Stimulated activated naive CD8-positive, alpha-beta T cell treated with anti-CD3 and anti-CD28 coated beads, Interleukin-15, Interleukin-2, amounts not matched to agents 100 ng/mL and 50 ng/mL, for 24 hours (primary cell): Measurements from ENCODE around the gene TNFSF12.
A peak's percentile ranks its signal among the peaks of the same experiment; 100 is the strongest.

Source experiments
- H3K27ac Mint-ChIP-seq: one replicate; pipeline ENCODE4 v1.8.0; 2021; ENCODE audit warnings: mild to moderate bottlenecking, mixed read lengths
- H3K27me3 Mint-ChIP-seq: one replicate; pipeline ENCODE4 v1.8.0; 2021; ENCODE audit warnings: mixed read lengths
- H3K36me3 Mint-ChIP-seq: one replicate; pipeline ENCODE4 v1.8.0; 2021; ENCODE audit warnings: low read depth, mixed read lengths
- H3K4me1 Mint-ChIP-seq: one replicate; pipeline ENCODE4 v1.8.0; 2021; ENCODE audit warnings: low read depth, mixed read lengths
- H3K4me3 Mint-ChIP-seq: one replicate; pipeline ENCODE4 v1.8.0; 2021; ENCODE audit warnings: mild to moderate bottlenecking, mixed read lengths
- H3K9me3 Mint-ChIP-seq: one replicate; pipeline ENCODE4 v1.8.0; 2021; ENCODE audit warnings: mixed read lengths

The TNFSF12 gene

GRCh38 chr17:7523033-7523432 lies 25.8 kb upstream of the TNFSF12 start:
- peaks cover 3% of the 10 kb centered on the region for H3K4me1 Mint-ChIP-seq
- peaks cover 4% of the 10 kb centered on the region for H3K9me3 Mint-ChIP-seq
- H3K36me3 Mint-ChIP-seq: no peaks in the 10 kb centered on the region
- no peak overlapping the region for H3K27ac Mint-ChIP-seq
- H3K4me3 Mint-ChIP-seq: no peak overlapping the region
- no peaks in the 10 kb centered on the region for H3K27me3 Mint-ChIP-seq

GRCh38 chr17:7528842-7529241 lies 20.0 kb upstream of the TNFSF12 start:
- H3K4me3 Mint-ChIP-seq: no peak overlapping the region
- H3K27ac Mint-ChIP-seq: no peak overlapping the region
- no peaks in the 10 kb centered on the region for H3K27me3 Mint-ChIP-seq
- peaks cover 3% of the 10 kb centered on the region for H3K36me3 Mint-ChIP-seq
- H3K4me1 Mint-ChIP-seq: no peaks in the 10 kb centered on the region
- peaks cover 8% of the 10 kb centered on the region for H3K9me3 Mint-ChIP-seq

- Mint-ChIP-seq H3K36me3 (peaks cover 3% of the 10 kb centered on the region), H3K27ac (no peak overlapping the region), H3K4me1 (no peaks in the 10 kb centered on the region), H3K9me3 (peaks cover 8% of the 10 kb centered on the region), H3K4me3 (no peak overlapping the region), H3K27me3 (no peaks in the 10 kb centered on the region)
These were observed 18.6 kb upstream of the TNFSF12 start for GRCh38 chr17:7530023-7530900.

GRCh38 chr17:7538050-7538449 lies 10.8 kb upstream of the TNFSF12 start:
- Mint-ChIP-seq H3K4me3 (no peak overlapping the region), H3K9me3 (no peaks in the 10 kb centered on the region)

GRCh38 chr17:7538891-7539545 lies 9.8 kb upstream of the TNFSF12 start:
- H3K9me3 Mint-ChIP-seq: no peaks in the 10 kb centered on the region
- H3K27me3 Mint-ChIP-seq: no peaks in the 10 kb centered on the region
- no peaks in the 10 kb centered on the region for H3K36me3 Mint-ChIP-seq
- H3K27ac Mint-ChIP-seq: no peak overlapping the region
- no peaks in the 10 kb centered on the region for H3K4me1 Mint-ChIP-seq
- H3K4me3 Mint-ChIP-seq: no peak overlapping the region

More at GRCh38 chr17:7538050-7538449, 10.8 kb upstream of the TNFSF12 start:
- H3K27me3 Mint-ChIP-seq: no peaks in the 10 kb centered on the region
- no peaks in the 10 kb centered on the region for H3K36me3 Mint-ChIP-seq
- H3K27ac Mint-ChIP-seq: no peak overlapping the region
- H3K4me1 Mint-ChIP-seq: no peaks in the 10 kb centered on the region

GRCh38 chr17:7541074-7541621 lies 7.7 kb upstream of the TNFSF12 start:
- no peaks in the 10 kb centered on the region for H3K9me3 Mint-ChIP-seq
- H3K4me3 Mint-ChIP-seq: no peak overlapping the region
- no peaks in the 10 kb centered on the region for H3K36me3 Mint-ChIP-seq
- no peak overlapping the region for H3K27ac Mint-ChIP-seq
- no peaks in the 10 kb centered on the region for H3K4me1 Mint-ChIP-seq
- H3K27me3 Mint-ChIP-seq: no peaks in the 10 kb centered on the region

- no peak overlapping the region for H3K4me3 Mint-ChIP-seq
- no peaks in the 10 kb centered on the region for H3K36me3 Mint-ChIP-seq
- no peaks in the 10 kb centered on the region for H3K27me3 Mint-ChIP-seq
- H3K9me3 Mint-ChIP-seq: no peaks in the 10 kb centered on the region
- peaks cover 20% of the 10 kb centered on the region for H3K4me1 Mint-ChIP-seq
- H3K27ac Mint-ChIP-seq: no peak overlapping the region
These were observed 3.9 kb upstream of the TNFSF12 start for GRCh38 chr17:7544911-7545310.

- Mint-ChIP-seq H3K27me3 (no peaks in the 10 kb centered on the region), H3K9me3 (no peaks in the 10 kb centered on the region), H3K36me3 (peaks cover 4% of the 10 kb centered on the region), H3K27ac (peak overlapping the region; percentile 70), H3K4me1 (peaks cover 63% of the 10 kb centered on the region), H3K4me3 (peak overlapping the region; percentile 80)
These were observed 670 bp downstream of the TNFSF12 start for GRCh38 chr17:7549401-7550055.

GRCh38 chr17:7550344-7550743 lies 1.5 kb downstream of the TNFSF12 start:
- Mint-ChIP-seq H3K27ac (no peak overlapping the region), H3K27me3 (no peaks in the 10 kb centered on the region), H3K9me3 (no peaks in the 10 kb centered on the region), H3K36me3 (peaks cover 4% of the 10 kb centered on the region), H3K4me3 (peak overlapping the region; percentile 3), H3K4me1 (peaks cover 63% of the 10 kb centered on the region)

- no peaks in the 10 kb centered on the region for H3K27me3 Mint-ChIP-seq
- H3K27ac Mint-ChIP-seq: peak overlapping the region; percentile 59
- H3K4me1 Mint-ChIP-seq: peaks cover 68% of the 10 kb centered on the region
- H3K9me3 Mint-ChIP-seq: no peaks in the 10 kb centered on the region
- H3K36me3 Mint-ChIP-seq: peaks cover 4% of the 10 kb centered on the region
- no peak overlapping the region for H3K4me3 Mint-ChIP-seq
These were observed 2.5 kb downstream of the TNFSF12 start for GRCh38 chr17:7551396-7551795.

GRCh38 chr17:7552621-7553051 lies 3.8 kb downstream of the TNFSF12 start:
- Mint-ChIP-seq H3K27me3 (no peaks in the 10 kb centered on the region), H3K4me1 (peaks cover 70% of the 10 kb centered on the region), H3K27ac (peak overlapping the region; percentile 87), H3K36me3 (peaks cover 4% of the 10 kb centered on the region), H3K4me3 (peak overlapping the region; percentile 66), H3K9me3 (no peaks in the 10 kb centered on the region)

- Mint-ChIP-seq H3K27me3 (no peaks in the 10 kb centered on the region), H3K9me3 (no peaks in the 10 kb centered on the region), H3K27ac (peak overlapping the region; percentile 87), H3K4me3 (no peak overlapping the region), H3K36me3 (peaks cover 4% of the 10 kb centered on the region), H3K4me1 (peaks cover 69% of the 10 kb centered on the region)
These were observed 4.5 kb downstream of the TNFSF12 start for GRCh38 chr17:7553356-7553755.

- Mint-ChIP-seq H3K9me3 (no peaks in the 10 kb centered on the region), H3K27me3 (no peaks in the 10 kb centered on the region), H3K4me3 (no peak overlapping the region), H3K4me1 (peaks cover 72% of the 10 kb centered on the region), H3K36me3 (peaks cover 4% of the 10 kb centered on the region), H3K27ac (no peak overlapping the region)
These were observed 6.6 kb downstream of the TNFSF12 start for GRCh38 chr17:7555320-7555948.

GRCh38 chr17:7556627-7557026 lies 7.8 kb downstream of the TNFSF12 start:
- Mint-ChIP-seq H3K36me3 (peaks cover 4% of the 10 kb centered on the region), H3K4me3 (no peak overlapping the region), H3K4me1 (peaks cover 66% of the 10 kb centered on the region), H3K9me3 (no peaks in the 10 kb centered on the region), H3K27ac (peak overlapping the region; percentile 41), H3K27me3 (no peaks in the 10 kb centered on the region)
